ENCODE results near the gene CFAP20.
"Not testable (repeated sequence)": the region's sequence is repeated elsewhere in the genome, so short reads cannot be mapped to it uniquely, and the experiment has no call there.

GRCh38 chr16:58090396-58090795 lies 38.8 kb downstream of the CFAP20 start:
- not testable (repeated sequence) for TF ChIP-seq CTCF (IDR thresholded peaks at IDR 0.05; ENCODE audit: low read depth, low read length, poor library complexity, severe bottlenecking); EZH2phosphoT487 (IDR thresholded peaks at IDR 0.05; ENCODE audit: borderline replicate concordance, low read length)
